Coronary artery (tissue), 2 donors: ENCODE results near the gene STK11IP.

Experiments
- DNase-seq: peaks from one replicate; pipeline ENCODE4 v3.0.0-alpha.2; 2017; ENCODE audit warnings: low spot score
- H3K27ac ChIP-seq, 2 donors: fragments of 200-600 bp; sonication (generic); one replicate each; pipeline ENCODE4 v1.5.1; 2016 to 2019
- H3K4me3 ChIP-seq: fragments of 200-600 bp; sonication (generic); 2 replicates; pipeline ENCODE4 v1.5.1; 2016; ENCODE audit warnings: mild to moderate bottlenecking, moderate library complexity
- TF ChIP-seq, protein P1 (sequence below): fragments of 200-600 bp; sonication (generic); IDR thresholded peaks from one replicate; pipeline ENCODE4 v1.5.1; 2019; ENCODE audit warnings: antibody characterized with exemption

STK11IP gene, protein sequence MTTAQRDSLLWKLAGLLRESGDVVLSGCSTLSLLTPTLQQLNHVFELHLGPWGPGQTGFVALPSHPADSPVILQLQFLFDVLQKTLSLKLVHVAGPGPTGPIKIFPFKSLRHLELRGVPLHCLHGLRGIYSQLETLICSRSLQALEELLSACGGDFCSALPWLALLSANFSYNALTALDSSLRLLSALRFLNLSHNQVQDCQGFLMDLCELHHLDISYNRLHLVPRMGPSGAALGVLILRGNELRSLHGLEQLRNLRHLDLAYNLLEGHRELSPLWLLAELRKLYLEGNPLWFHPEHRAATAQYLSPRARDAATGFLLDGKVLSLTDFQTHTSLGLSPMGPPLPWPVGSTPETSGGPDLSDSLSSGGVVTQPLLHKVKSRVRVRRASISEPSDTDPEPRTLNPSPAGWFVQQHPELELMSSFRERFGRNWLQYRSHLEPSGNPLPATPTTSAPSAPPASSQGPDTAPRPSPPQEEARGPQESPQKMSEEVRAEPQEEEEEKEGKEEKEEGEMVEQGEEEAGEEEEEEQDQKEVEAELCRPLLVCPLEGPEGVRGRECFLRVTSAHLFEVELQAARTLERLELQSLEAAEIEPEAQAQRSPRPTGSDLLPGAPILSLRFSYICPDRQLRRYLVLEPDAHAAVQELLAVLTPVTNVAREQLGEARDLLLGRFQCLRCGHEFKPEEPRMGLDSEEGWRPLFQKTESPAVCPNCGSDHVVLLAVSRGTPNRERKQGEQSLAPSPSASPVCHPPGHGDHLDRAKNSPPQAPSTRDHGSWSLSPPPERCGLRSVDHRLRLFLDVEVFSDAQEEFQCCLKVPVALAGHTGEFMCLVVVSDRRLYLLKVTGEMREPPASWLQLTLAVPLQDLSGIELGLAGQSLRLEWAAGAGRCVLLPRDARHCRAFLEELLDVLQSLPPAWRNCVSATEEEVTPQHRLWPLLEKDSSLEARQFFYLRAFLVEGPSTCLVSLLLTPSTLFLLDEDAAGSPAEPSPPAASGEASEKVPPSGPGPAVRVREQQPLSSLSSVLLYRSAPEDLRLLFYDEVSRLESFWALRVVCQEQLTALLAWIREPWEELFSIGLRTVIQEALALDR

DNA sequence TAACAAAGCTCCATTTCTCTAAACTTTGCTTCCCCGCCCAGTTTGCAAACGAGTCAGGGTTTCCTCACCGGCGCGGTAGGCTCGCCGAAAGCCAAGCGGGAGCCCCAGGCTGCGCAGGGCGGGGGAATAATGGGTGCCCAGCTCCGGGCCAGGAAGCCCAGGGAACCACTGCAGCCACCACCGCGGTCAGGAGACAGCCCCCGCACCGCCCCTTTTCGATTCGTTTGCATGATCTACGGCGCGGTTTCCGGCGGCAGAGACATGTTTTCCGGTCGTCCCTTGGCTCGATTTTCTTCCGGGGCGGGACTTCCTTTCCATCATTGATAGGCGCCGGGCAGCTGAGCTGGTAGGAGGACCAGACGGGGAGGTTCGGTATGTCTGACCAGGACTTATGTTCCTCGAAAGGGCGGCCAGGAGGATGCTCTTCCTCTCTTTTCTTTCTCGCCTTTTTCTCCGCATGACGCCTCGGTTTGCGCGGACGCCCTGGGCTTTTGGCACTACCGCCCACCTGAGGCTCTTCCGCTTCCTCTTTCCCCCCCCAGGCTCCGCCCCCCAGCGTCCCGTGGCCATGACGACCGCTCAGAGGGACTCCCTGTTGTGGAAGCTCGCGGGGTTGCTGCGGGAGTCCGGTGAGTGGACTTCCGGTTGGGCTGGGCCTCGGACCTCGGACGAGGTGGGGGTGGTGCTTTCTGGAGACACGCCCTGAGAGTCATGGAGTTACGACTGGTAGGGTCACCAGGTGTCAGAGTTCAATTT, at the start of gene STK11IP:
STK11IP (plus strand) TSS at position 306 of the 756 bp plus-strand sequence; CDS start at position 569, 263 bp downstream.
- DNase-seq = peak; percentile 99
- Histone ChIP-seq H3K4me3 (peak within 1 kb of the TSS; percentile 83), H3K27ac (peak within 1 kb of the TSS; percentile 90 to 94)
- TF ChIP-seq, protein P1, sequence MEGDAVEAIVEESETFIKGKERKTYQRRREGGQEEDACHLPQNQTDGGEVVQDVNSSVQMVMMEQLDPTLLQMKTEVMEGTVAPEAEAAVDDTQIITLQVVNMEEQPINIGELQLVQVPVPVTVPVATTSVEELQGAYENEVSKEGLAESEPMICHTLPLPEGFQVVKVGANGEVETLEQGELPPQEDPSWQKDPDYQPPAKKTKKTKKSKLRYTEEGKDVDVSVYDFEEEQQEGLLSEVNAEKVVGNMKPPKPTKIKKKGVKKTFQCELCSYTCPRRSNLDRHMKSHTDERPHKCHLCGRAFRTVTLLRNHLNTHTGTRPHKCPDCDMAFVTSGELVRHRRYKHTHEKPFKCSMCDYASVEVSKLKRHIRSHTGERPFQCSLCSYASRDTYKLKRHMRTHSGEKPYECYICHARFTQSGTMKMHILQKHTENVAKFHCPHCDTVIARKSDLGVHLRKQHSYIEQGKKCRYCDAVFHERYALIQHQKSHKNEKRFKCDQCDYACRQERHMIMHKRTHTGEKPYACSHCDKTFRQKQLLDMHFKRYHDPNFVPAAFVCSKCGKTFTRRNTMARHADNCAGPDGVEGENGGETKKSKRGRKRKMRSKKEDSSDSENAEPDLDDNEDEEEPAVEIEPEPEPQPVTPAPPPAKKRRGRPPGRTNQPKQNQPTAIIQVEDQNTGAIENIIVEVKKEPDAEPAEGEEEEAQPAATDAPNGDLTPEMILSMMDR = no peak

DNA sequence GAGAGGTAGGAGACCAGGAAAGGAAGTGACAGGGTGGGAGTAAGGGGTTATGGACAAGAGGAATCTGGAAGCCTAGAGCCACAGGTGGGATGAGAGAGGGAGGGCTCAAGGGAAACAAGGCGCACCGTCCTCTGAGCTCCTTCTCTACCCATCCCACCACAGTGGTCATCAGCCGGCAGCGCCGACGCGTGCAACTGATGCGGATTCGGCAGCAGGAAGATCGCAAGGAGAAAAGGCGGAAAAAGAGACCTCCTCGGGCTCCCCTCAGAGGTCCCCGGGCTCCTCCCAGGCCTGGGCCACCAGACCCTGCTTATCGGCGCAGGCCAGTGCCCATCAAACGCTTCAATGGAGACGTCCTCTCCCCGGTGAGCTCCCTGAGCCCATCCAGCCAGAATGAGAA, 48.7 kb upstream of the STK11IP start:
- Histone ChIP-seq H3K4me3 (no peak overlapping the region), H3K27ac (no peak overlapping the region)
- no peak for DNase-seq
- TF ChIP-seq, protein P1 = no peak

DNA sequence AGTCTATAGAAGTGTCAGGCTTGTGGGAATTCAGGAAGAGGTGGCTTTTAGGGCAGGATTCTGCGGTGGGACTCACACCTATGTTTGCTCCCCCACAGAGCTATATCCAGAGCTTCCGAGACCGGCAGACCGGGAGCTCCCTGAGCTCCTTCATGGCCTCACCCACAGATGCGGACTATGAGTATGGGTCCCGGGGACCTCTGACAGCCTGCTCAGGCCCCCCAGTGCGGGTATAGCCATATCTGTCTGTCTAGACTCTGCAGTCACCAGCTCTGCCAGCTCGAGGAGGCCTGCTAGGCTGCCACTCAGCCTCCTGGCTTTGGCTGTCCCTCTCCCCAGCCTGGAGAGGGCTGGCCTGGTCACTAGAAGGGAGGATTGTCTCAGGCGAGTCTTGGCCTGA, 48.0 kb upstream of the STK11IP start:
- TF ChIP-seq, protein P1 = no peak
- Histone ChIP-seq H3K27ac (no peak overlapping the region), H3K4me3 (no peak overlapping the region)
- DNase-seq = no peak

DNA sequence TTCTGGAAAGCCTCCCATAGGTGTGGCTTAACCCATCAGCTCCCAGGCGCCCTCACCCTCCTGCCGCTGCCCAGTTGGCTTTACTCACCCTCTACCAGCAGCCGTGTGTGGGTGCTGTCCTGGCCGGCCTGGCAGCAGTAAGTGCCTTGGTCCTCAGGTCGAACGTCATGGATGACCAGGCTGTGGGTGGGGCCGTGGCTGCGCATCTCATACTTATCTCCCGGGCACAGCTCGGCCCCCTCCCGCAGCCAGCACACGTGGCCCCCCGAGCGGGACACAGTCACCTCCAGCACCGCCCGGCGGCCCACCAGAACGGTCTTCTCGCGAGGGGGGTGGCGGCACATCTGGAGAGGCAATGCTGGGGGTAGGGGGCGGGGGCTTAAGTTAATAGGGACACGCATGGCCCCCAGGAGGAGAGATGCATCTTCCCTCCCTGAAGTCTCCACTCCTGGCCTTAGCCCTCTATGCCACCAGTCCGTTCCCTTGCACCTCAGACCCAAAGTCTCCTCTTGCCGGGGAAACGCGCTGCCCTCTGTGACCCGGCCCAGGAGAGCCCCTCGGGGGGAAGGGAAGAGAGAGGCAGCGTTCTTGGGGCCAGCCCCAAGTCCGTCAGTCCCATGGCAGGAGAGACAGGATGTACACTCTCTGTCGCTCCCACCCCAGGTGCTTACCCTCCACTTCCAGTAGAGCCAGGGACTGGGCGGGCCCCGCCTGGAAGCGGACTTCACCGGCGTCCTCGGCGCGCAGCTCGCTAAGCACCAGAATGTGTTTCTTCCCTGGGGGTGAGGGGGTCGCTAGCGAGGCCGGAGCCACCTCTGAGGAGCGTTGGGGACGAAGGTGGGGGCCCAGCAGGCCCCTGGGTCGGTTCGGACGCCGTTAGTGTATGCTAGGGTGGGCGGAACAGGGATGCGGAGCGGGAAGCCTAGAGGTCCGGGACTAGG, 45.9 kb upstream of the STK11IP start:
- Histone ChIP-seq H3K4me3 (peak overlapping the region; percentile 82), H3K27ac (peak overlapping the region in 1 of 2 donors; percentile 80)
- TF ChIP-seq, protein P1 = no peak
- no peak for DNase-seq

DNA sequence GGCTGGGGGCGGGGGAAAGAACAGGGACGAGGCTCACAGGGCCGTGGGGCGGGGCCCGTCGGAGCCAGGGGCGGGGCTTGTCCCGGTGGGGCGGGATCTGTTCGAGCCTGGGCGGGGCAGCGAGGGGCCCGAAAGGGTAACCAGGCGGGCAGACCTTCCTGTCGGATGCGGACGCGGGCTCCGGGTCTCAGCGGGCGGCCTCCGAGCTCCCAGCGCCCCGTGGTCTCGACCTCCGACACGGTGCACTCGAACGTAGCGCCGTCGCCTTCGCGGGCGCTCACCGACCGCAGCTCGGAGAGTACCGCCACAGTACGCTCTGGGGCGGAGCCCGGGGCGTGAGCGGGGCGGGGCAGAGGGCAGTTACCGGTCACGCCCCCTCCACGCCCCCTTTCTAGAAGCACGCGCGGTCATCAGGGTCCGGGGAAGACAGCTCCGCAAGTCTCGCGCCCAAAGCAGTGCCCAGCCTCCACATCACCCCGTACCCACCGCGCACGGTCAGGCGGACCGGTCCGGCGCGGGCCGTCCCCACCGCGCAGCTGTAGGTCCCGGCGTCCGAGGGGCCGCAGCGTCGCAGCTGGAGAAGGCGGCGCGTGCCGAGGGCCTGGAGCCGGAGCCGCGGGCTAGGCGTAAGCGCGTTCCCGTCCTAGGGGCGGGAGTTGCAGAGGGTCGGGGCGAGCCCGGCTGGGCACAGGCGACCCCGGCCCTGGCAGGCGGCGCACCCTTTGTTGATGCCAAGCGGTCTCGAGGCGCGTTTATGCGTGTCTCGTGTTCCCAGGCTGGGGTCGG, 45.1 kb upstream of the STK11IP start:
- DNase-seq = peak; percentile 92
- Histone ChIP-seq H3K27ac (peak overlapping the region in 1 of 2 donors; percentile 80), H3K4me3 (peak overlapping the region; percentile 82)
- TF ChIP-seq, protein P1 = no peak
